HG03108 (cell line): ENCODE results near the gene TRPM4.
"Not testable (repeated sequence)": the region's sequence is repeated elsewhere in the genome, so short reads cannot be mapped to it uniquely, and the experiment has no call there.

Source experiments
- ATAC-seq: cut with Tn5 transposase; IDR thresholded peaks from one replicate; pipeline ENCODE4 v1.9.1; 2021; ENCODE audit warnings: moderate library complexity; ENCODE audit not compliant: unreplicated experiment

Gene TRPM4

GRCh38 chr19:49157445-49158224 lies at the start of gene TRPM4:
TSS of gene TRPM4 (plus strand) at chr19:49157792. CDS start at chr19:49157867, 75 bp downstream.
- no peak for ATAC-seq

- no peak for ATAC-seq
Measured at GRCh38 chr19:49109051-49109450, 48.5 kb upstream of the TRPM4 start.

- ATAC-seq: no peak
Measured at GRCh38 chr19:49109569-49110233, 47.9 kb upstream of the TRPM4 start.

- no peak for ATAC-seq
Measured at GRCh38 chr19:49110567-49110966, 47.0 kb upstream of the TRPM4 start.

- no peak for ATAC-seq
Measured at GRCh38 chr19:49111218-49111998, 46.2 kb upstream of the TRPM4 start.

- peak; percentile 54 for ATAC-seq
Measured at GRCh38 chr19:49113762-49114629, 43.6 kb upstream of the TRPM4 start, which contains the start of gene LIN7B. TSS of gene LIN7B (plus strand) at chr19:49114370. CDS start at chr19:49114405, 35 bp downstream.

GRCh38 chr19:49114630-49115363 lies 42.8 kb upstream of the TRPM4 start:
- ATAC-seq: no peak

- no peak for ATAC-seq
Measured at GRCh38 chr19:49116544-49116943, 41.0 kb upstream of the TRPM4 start.

- no peak for ATAC-seq
Measured at GRCh38 chr19:49117677-49118564, 39.7 kb upstream of the TRPM4 start.

- ATAC-seq: peak; percentile 73
Measured at GRCh38 chr19:49118565-49119410, 38.8 kb upstream of the TRPM4 start, which contains the start of gene C19orf73. TSS of gene C19orf73 (minus strand) at chr19:49119143. CDS start at chr19:49119022, 121 bp downstream.

GRCh38 chr19:49119411-49120324 lies 37.9 kb upstream of the TRPM4 start, which contains the start of gene PPFIA3:
TSS of gene PPFIA3 (plus strand) at chr19:49119544. CDS start at chr19:49127874, 8,330 bp downstream.
- ATAC-seq: no peak

- no peak for ATAC-seq
Measured at GRCh38 chr19:49120325-49120683, 37.3 kb upstream of the TRPM4 start.

- no peak for ATAC-seq
Measured at GRCh38 chr19:49120868-49121267, 36.7 kb upstream of the TRPM4 start.

GRCh38 chr19:49121841-49122240 lies 35.8 kb upstream of the TRPM4 start:
- ATAC-seq: not testable (repeated sequence)

GRCh38 chr19:49123285-49123684 lies 34.3 kb upstream of the TRPM4 start:
- not testable (repeated sequence) for ATAC-seq

- no peak for ATAC-seq
Measured at GRCh38 chr19:49125025-49125731, 32.4 kb upstream of the TRPM4 start.
